GM18868 (cell line): ENCODE data around the gene PIGZ.
"Not testable (repeated sequence)": the region's sequence is repeated elsewhere in the genome, so short reads cannot be mapped to it uniquely, and the experiment has no call there.

Experiments used
- ATAC-seq: cut with Tn5 transposase; IDR thresholded peaks from one replicate; pipeline ENCODE4 v1.9.1; 2021; ENCODE audit warnings: mild to moderate bottlenecking, moderate library complexity; ENCODE audit not compliant: unreplicated experiment

The PIGZ gene

DNA sequence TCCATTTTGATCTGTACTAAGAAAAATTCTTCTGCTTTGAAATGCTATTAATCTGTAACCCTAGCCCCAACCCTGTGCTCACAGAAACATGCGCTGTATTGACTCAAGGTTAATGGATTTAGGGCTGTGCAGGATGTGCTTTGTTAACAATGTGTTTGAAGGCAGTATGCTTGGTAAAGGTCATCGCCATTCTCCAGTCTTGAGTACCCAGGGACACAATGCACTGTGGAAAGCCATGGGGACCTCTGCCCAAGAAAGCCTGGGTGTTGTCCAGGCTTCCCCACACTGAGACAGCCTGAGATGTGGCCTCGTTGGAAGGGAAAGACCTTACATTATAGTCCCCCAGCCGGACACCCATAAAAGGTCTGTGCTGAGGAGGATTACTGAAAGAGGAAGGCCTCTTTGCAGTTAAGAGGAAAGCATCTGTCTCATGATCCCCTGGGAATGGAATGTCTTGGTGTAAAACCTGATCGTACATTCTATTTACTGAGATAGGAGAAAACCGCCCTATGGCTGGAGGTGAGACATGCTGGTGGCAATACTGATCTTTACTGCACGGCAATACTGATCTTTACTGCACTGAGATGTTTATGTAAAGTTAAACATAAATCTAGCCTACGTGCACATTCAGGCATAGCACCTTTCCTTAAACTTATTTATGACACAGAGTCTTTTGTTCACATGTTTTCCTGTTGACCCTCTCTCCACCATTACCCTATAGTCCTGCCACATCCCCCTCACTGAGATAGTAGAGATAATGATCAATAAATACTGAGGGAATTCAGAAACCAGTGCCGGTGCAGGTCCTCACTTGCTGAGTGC, 6.3 kb downstream of the PIGZ start:
- ATAC-seq = no peak

DNA sequence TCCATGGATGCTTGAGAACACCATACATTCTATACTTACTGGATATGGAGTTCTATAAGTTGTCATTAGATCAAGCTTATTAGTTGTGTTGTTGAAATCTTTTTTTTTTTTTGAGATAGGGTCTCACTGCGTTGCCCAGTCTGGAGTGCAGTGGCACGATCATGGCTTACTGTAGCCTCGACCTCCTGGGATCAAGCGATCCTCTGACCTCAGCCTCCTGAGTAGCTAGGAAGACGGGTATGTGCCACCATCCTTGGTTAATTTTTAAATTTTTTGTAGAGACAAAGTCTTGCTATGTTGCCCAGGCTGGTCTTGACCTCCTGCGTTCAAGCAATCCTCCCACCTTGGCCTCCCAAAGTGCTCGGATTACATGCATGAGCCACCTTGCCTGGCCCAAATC, 13.8 kb downstream of the PIGZ start:
- no peak for ATAC-seq

DNA sequence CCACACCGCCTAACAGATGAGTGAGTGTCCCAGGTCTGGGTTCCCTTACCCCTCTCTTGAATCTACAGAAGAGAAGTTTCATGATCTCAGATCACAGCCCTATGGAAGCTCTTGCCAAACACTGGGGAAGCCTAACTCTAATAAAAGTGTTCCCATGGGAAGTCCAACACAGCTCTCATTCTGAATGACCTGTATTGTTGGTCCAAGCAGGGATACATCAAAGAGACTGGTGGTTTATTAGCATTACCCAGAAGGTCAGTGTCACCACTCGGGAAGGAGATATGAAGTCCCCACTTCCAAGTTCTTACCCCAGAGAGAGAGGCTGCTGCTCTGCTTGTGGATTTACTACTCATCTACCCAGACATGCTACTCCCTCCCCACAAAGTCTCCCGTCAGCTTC, 17.3 kb downstream of the PIGZ start:
- no peak for ATAC-seq

DNA sequence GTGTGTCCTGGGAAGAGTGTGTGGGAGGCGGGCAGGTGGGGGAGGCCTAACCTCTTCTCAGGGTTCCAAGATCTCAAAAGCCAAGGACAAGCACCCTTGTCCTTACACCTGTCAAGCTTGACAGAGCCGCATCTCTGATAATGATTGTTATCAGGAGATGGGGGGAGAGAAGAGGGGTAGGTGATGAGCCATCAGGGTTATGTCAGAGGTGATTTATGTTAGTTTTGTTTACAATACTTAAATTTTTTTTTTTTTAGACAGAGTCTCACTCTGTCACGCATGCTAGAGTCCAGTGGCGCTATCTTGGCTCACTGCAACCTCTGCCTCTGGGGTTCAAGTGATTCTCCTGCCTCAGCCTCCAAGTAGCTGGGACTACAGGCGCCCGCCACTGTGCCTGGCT, 18.9 kb downstream of the PIGZ start:
- ATAC-seq = no peak

DNA sequence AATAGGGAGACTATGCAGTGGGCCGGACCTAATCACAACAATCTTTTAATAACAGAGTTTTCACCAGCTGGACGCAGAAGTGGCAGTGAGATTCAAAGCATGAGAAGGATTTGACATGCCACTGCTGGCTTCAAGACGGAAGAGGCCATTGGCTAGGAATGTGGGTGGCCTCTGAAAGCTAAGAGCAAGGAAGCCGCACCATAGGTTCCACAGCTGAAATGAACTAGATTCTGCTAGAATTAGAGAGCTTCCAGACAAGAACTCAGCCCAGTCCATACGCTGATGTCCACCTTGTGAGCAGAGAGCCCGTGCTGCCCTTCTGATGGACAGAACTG, 19.4 kb downstream of the PIGZ start:
- ATAC-seq = no peak

DNA sequence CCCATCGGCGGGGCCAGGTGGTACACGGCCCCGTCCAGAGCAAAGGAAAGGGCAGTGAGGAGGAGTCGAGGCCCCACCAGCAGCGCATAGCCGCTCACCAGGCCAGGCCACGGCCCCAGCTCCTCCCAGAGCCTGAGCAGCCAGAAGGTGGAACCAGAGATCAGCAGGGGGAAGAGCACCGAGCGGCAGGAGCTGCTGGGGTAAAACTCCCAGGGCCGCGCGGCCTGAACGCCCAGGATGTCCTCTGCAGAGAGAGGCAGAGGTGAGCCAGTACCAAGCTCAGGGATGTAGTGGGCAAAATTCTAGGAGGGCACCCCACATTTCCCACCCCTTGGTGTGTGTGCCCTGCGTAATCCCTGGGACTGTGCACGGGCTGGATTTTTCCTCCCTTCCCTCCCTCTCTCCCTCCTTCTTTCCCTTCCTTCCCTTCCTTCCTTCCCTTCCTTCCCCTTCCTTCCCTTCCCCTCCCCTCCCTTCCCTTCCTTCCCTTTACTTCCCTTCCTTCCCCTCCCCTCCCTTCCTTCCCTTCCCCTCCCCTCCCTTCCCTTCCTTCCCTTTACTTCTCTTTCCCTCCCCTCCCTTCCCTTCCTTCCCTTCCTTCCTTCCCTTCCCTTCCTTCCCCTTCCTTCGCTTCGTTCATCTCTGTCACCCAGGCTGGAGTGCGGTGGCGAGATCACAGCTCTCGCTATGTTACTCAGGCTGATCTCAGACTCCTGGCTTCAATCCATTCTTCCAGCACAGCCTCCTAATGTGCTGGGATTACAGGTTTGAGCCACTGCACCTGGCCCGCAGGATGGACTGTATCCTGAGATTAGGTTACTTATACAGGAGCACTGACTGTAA, 20.0 kb downstream of the PIGZ start:
- no peak for ATAC-seq

DNA sequence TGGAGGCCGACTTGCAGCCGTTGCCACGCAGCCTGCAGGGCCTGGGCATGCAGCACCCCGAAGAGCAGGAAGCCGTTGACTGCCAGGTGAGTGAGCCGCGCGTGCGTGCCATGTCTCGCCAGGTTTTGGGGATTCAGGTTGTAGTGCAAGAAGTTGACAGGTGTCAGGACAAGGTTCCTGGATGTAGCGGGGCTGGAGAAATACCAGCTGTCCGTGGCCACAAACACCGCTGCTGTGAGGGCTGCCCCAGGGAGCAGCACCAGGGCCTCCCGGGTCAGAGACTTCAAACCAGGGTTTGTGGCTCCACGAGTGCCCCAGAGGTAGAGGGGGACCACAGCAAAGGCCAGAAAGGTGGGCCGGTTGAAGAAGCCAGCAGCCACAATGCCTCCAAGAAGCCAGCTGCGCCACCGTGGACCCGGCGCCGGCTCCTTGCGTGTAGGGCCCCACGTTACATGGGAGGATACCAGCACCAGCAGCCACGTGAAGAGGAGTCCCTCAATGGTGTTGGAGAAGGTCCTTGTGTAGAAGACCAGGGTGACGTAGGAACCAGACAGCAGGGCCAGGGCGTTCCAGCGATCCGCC, 20.7 kb downstream of the PIGZ start:
- no peak for ATAC-seq

DNA sequence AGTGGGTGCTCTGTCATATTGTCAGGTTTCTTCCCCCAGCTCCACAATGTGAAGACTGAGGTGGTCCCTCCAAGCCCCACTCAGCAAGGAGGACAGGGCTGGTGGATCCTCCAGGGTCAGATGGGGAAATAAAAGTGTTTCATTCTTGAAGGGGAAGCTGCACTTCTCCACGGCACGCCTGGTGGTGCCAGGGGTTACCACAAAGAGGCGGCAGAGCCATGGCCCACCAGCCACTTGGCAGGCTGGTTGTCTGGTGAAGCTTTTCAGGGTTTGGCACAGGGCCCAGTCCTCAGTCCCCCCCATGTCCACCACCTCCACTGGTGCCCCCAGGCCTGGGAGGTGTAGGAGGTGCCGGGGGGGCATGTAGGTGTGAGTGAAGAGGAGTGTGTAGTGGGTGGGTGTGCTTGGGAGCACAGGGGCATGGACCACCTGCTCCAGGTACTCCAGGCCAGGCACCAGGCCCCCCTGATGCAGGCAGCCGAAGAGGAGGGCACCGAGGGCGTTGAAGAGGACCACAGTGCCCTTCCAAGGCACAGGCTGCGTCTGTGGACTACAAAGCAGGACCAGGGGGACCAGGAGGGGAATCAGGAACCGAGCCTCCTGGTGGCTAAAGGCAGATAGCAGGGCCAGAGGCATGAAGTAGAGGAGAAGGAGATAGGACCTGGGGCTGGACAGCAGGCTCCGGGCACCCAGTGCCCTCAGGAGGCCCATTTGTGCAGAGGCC, 21.3 kb downstream of the PIGZ start:
- no peak for ATAC-seq

DNA sequence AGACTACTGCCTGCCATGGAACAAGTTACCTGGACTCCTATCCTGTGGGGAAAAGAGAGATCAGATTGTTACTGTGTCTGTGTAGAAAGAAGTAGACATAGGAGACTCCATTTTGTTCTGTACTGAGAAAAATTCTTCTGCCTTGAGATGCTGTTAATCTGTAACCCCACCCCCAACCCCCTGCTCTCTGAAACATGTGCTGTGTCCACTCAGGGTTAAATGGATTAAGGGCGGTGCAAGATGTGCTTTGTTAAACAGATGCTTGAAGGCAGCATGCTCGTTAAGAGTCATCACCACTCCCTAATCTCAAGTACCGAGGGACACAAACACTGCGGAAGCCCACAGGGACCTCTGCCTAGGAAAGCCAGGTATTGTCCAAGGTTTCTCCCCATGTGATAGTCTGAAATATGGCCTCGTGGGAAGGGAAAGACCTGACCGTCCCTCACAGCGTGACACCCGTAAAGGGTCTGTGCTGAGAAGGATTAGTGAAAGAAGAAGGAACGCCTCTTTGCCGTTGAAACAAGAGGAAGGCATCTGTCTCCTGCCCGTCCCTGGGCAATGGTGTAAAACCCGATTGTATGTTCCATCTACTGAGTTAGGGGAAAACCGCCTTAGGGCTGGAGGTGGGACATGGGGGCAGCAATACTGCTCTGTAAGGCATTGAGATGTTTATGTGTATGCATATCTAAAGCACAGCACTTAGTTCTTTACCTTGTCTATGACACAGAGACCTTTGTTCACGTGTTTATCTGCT, 24.4 kb downstream of the PIGZ start:
- ATAC-seq = not testable (repeated sequence)

DNA sequence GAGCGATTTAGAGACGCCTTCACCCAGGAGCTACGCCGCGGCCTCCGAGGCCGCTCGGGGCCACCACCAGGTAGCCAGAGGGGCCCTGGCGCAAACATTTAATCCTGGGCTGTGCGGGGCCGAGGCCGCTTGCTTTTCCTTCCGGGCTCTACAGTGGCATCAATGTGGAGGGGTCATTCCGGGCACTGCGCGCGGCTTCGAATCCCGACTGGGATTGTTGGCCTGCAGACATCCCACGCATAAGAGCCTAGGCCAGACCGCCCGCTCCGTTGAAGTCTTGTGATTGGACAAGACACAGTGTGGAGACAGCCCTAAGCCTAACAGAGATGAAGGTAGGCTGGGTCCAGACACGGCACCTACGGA, 25.7 kb downstream of the PIGZ start:
- no peak for ATAC-seq

DNA sequence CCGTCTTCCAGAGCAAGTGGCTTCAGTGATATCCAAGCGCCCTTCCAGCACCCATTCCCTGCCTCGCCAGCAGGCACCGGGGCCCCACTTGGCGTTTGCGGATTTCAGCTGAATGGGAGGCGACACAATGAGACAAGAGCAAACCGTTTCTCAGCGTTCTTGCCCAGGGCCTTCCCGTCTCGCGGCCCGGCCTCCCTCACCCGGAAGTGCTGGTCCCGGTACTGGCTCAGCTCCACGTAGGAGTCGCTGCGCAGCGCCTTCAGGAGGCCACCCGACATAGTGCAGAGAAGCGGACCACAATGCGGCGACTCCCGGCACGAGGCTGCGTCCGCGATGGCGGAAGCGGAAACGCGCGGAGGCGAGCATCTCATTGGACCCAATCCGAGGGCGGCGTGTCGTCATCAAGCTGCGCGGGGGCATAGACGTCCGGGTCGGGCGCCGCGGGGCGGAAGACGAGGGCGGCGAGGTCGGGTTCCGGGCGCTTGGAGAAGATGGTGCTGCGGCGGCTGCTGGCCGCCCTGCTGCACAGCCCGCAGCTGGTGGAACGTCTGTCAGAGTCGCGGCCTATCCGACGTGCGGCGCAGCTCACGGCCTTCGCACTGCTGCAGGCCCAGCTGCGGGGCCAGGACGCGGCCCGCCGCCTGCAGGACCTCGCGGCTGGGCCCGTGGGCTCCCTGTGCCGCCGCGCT, 26.3 kb downstream of the PIGZ start, which contains the start of gene NCBP2:
Gene NCBP2 (minus strand): TSS at position 303 of the 689 bp plus-strand sequence. CDS start 25 bp downstream, at position 278.
- peak; percentile 89 for ATAC-seq

DNA sequence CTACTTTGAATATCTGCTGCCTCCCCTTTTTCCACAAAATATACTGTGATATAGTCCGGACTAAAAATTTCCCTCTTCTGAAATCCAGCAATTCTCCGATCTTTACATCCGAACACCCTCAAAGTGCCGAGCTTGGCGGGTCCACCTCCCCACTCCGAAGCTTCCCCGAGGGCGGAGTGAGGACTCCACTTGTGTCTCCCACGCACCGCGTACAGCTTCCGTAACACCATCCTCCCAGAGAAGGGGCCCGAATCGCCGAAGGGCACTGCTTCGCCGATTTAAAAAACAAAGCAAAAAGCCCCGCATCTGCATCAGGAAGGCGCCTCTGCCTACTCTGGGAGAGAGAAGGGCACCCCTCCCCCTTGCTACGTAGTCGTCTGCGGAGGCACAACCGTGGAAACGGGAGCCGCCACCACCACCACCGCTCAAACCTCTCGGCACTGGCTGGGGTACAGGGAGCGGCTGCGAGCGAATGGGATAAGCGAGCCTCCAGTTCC, 26.9 kb downstream of the PIGZ start:
- peak; percentile 22 for ATAC-seq

DNA sequence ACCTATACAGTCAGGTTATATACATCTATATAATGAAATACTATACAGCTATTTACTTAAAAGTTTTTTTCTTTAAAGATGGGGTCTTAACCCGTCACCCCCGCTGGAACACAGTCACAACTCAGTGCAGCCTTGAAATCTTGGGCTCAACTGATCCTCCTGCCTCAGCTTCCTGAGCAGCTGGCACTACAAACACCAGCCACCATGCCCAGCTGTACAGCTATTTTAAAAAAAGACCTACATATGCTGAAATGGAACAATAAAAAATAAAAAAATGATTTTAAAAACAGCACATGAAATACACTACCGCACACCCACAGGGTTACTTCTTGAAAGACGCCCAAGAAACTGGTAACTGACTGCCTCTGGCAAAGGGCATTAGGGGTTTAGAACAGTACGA, 30.1 kb downstream of the PIGZ start:
- ATAC-seq = no peak

DNA sequence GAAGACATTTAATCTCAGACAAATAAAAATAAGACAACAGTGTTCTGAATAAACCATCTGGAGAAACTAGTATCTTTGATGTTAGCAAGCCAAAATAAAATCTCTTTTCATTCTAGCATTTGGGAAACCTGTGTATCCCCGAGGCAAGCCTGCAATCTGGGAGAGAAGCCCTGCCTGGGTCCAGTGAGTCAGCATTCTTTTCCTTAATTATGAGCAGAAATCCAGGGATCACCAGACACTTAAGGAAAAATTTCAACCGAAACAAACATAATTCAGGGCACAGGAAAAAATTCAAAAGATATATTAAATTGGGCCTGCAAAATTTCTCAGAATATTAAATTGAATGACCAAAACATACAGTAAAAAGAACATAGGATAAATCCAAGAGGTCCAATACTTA, 30.5 kb downstream of the PIGZ start:
- ATAC-seq = no peak

DNA sequence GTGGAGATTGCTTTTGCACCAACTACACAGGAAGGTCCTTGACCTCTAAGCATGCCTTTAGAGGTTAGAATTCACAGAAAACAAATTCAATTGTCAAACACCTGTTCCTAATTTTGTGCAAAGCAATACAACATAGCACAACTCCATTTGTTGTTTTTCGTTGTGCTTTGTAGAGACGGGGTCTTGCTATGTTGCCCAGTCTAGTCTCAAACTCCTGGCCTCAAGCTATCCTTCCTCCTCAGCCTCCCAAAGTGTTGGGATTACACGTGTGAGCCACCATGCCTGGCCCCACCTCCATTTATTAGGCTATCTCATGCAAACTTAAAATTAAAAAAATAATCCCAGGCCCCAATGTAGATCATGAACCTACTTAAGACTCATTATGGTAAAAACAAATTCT, 32.3 kb downstream of the PIGZ start:
- ATAC-seq = no peak

DNA sequence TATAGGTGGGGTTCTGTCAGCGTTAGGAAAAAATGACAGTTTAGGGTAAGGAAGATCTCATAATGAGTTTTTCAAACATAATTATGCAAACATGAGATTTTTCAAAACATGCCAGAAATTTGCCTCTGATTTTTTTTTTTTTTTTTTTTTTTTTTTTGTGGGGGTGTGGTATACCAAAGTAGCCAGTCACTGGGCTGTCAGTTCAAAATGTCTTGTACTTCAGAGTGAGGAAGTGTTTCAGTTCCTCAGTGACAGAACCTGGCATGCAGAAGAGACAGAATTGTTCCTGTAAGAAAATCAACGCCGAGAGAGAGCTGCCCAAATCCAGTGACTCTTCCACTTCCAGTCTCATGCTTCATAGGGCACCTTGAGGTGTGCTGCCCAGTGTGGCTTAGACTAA, 36.0 kb downstream of the PIGZ start:
- ATAC-seq = peak; percentile 57

DNA sequence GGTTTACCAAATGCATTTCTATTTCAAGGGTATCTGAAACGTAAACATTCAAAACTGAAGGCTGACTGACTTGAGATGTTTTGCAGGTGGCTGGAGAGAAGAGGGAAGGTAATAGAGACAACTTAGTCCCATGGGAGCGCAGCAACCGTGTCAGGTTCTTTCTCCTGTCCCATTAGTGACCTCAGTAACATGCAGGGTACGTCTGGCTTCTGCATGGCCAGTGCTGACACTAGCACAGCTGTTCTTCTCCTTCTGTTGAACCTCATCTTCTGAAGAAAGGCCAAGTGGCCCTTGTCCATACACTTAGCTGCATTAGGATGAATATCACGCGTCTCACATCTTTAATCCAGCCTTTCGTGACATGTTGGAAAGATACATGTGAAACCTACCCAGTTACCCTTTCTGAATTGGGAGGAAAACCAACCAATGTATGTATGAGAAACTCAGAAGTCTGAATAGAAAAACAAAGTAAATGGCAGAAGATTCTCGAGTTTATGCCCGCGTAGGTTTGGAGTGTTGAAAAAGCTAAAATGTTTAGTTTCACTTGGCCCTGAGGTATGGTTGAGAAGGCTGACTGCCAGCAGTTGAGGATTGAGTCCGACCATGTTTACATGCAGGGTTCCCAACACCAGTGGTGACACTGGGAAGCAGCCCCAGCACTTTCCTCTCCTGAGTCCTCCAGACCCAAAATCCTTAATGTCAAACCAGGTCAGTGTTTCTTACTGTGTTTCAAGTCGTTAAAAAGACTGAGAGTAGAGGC, 36.6 kb downstream of the PIGZ start:
- peak; percentile 72 for ATAC-seq

DNA sequence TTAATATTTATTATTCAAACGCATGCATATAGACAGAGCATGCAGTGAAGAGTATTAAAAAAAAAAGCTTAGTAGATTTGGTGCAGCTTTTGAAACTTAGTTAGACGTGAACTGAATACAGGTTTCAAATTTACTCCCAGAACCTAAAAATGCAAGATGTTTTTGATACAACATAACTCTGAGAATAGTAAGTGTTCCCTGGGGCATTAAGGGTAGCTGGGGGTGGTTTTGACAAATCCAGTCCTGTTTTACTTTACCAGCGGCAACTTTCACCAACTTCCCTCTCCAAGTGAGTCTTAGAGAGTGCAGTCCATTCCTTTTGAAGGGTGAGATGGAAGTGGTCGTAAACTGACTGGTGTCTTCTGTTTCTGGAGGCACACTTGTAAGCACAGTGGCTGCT, 37.5 kb downstream of the PIGZ start:
- ATAC-seq = no peak
